CD4-positive, alpha-beta memory T cell (primary cell): ENCODE results near the gene DAB1. TPM values are rescaled to one million over a fixed set of nuclear protein-coding genes. Genes with fewer than 3 reads are reported as not detected.
A peak's percentile ranks its signal among the peaks of the same experiment; 100 is the strongest.
"Not testable (repeated sequence)": the region's sequence is repeated elsewhere in the genome, so short reads cannot be mapped to it uniquely, and the experiment has no call there.

ENCODE experiments used
- CTCF ChIA-PET: fragments of 350-600 bp; sonication (Branson Sonifier 250); formaldehyde crosslinking; loops from one replicate; lab custom pipeline; 2021; ENCODE audit warnings: inconsistent platforms; ENCODE audit not compliant: partially characterized antibody; lab: Charles Lee
- POLR2A ChIA-PET: fragments of 350-600 bp; sonication (Branson Sonifier 250); formaldehyde crosslinking; loops from one replicate; lab custom pipeline; 2021; ENCODE audit not compliant: partially characterized antibody; lab: Charles Lee
- DNase-seq, 5 donors: peaks; one replicate each; pipeline versions ENCODE4 v3.0.0 to v3.0.0-alpha.2; 2020 to 2022; ENCODE audit warnings: mixed read lengths in 1 of 5
- H3K27ac ChIP-seq: one replicate; pipeline ENCODE4 v1.7.0; 2013; ENCODE audit warnings: low read depth, low read length
- H3K27me3 ChIP-seq: 2 replicates; pipeline ENCODE4 v1.7.0; 2013; ENCODE audit warnings: mild to moderate bottlenecking, low read length, moderate library complexity; ENCODE audit not compliant: insufficient read depth
- H3K36me3 ChIP-seq: 2 replicates; pipeline ENCODE4 v1.7.0; 2013; ENCODE audit warnings: mild to moderate bottlenecking, low read length, moderate library complexity; ENCODE audit not compliant: insufficient read depth
- H3K4me1 ChIP-seq: 2 replicates; pipeline ENCODE4 v1.7.0; 2013; ENCODE audit warnings: mild to moderate bottlenecking, low read length, moderate library complexity; ENCODE audit not compliant: insufficient read depth
- H3K4me3 ChIP-seq, 2 donors: one replicate each; pipeline ENCODE4 v1.7.0; 2013; ENCODE audit warnings: low read length in 2 of 2, mild to moderate bottlenecking in 1 of 2
- H3K9me3 ChIP-seq, 2 donors: one replicate each; pipeline ENCODE4 v1.7.0; 2013; ENCODE audit warnings: low read length in 2 of 2, control low read depth in 1 of 2; ENCODE audit not compliant: control insufficient read depth in 1 of 2
- H3K27ac Mint-ChIP-seq, 7 donors: one replicate each; pipeline ENCODE4 v1.8.0; 2020 to 2021; ENCODE audit warnings: mixed read lengths in 7 of 7, mild to moderate bottlenecking in 6 of 7, inconsistent platforms in 3 of 7, moderate library complexity in 3 of 7
- H3K27me3 Mint-ChIP-seq, 2 donors: one replicate each; pipeline ENCODE4 v1.8.0; 2020 to 2021; ENCODE audit warnings: mixed read lengths in 2 of 2
- H3K36me3 Mint-ChIP-seq, 2 donors: one replicate each; pipeline ENCODE4 v1.8.0; 2020 to 2021; ENCODE audit warnings: mixed read lengths in 2 of 2, inconsistent platforms in 1 of 2, mild to moderate bottlenecking in 1 of 2
- H3K4me1 Mint-ChIP-seq, 4 donors: one replicate each; pipeline ENCODE4 v1.8.0; 2020 to 2021; ENCODE audit warnings: mixed read lengths in 4 of 4, mild to moderate bottlenecking in 1 of 4
- H3K4me3 Mint-ChIP-seq, 8 donors: one replicate each; pipeline ENCODE4 v1.8.0; 2020 to 2021; ENCODE audit warnings: mixed read lengths in 8 of 8, mild to moderate bottlenecking in 7 of 8, moderate library complexity in 6 of 8, inconsistent platforms in 3 of 8
- H3K9me3 Mint-ChIP-seq, 8 donors: one replicate each; pipeline ENCODE4 v1.8.0; 2020 to 2021; ENCODE audit warnings: mixed read lengths in 8 of 8, mild to moderate bottlenecking in 5 of 8, inconsistent platforms in 3 of 8, moderate library complexity in 1 of 8
- intact Hi-C: fragments of 100-400 bp; cut with micrococcal nuclease; formaldehyde crosslinking; loops from one replicate; pipeline ENCODE4 v1.15.1; 2023
- polyA plus RNA-seq, 2 donors: library from polyadenylated mRNA; unstranded; fragments of 300-500 nt; fragmentation: Illumina TruSeq; gene quantifications; one replicate each; pipeline ENCODE4 v1.2.3, GENCODE V29; 2021
- total RNA-seq, 2 experiments: library from RNA; stranded (reverse); gene quantifications; one replicate each; pipeline ENCODE4 v1.2.3, GENCODE V29; 2021

DAB1 gene
- total and polyA plus RNA-seq, 4 experiments from 2014 or later = 1.5 to 3.9 (median 3.2) TPM

DNA sequence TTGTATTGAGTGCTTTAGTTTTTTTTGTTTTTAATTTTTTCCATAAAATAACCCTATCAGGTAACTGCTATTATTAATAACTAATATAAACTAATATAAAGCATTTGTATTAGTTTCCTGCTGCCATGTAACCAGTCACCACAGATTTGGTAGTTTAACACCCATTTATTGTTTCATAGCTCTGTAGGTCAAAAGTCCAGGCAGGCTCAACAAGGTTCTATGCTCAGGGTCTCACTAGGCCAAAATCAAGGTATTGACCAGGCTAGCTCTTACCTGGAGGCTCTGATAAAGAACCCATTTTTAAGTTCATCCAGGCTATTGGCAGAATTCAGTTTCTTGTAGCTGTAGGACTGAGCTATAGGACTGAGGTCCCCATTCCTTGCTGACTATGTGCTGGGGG, 189.4 kb downstream of the DAB1 start:
- no peak overlapping the region for H3K4me3 ChIP-seq
- Mint-ChIP-seq H3K27ac (no peak overlapping the region), H3K4me1 (peaks cover 0 to 2% (median 0%) of the 10 kb centered on the region in 4 donors), H3K4me3 (no peak overlapping the region), H3K36me3 (no peaks in the 10 kb centered on the region), H3K27me3 (no peaks in the 10 kb centered on the region), H3K9me3 (peaks cover 0 to 3% (median 0%) of the 10 kb centered on the region in 8 donors)
- ChIA-PET POLR2A (no interaction called here), CTCF (no interaction called here)
- intact Hi-C loops = no loop called here
- H3K27me3 ChIP-seq = no peaks in the 10 kb centered on the region
- no peaks in the 10 kb centered on the region for H3K4me1 ChIP-seq
- H3K36me3 ChIP-seq = no peaks in the 10 kb centered on the region
- H3K27ac ChIP-seq = no peak overlapping the region
- H3K9me3 ChIP-seq = no peaks in the 10 kb centered on the region
- no peak for DNase-seq

DNA sequence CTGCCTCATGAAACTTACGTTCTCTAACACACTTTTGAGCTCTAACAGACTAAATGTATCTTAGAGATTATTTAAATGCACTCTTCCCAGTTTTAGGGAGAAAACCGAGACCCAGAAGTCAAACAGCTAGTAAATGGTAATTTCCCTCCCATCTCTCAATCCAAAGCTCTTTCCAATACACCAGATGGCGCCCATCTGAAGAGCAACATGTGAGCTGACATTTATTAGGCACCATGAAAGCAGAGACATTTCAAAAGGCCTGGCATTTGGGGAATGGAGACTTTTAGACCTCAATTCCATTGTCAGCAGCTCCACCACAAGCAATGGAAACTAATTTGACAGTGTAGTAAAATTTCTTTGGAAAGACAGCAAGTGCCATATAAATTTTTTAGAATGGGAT, 191.4 kb downstream of the DAB1 start:
- no peaks in the 10 kb centered on the region for H3K4me1 ChIP-seq
- Mint-ChIP-seq H3K27me3 (no peaks in the 10 kb centered on the region), H3K36me3 (no peaks in the 10 kb centered on the region), H3K9me3 (peaks cover 0 to 3% (median 0%) of the 10 kb centered on the region in 8 donors), H3K4me1 (peaks cover 0 to 2% (median 0%) of the 10 kb centered on the region in 4 donors), H3K4me3 (no peak overlapping the region), H3K27ac (no peak overlapping the region)
- H3K9me3 ChIP-seq = no peaks in the 10 kb centered on the region
- ChIA-PET CTCF (no interaction called here), POLR2A (no interaction called here)
- DNase-seq = no peak
- intact Hi-C loops = no loop called here
- no peaks in the 10 kb centered on the region for H3K27me3 ChIP-seq
- no peak overlapping the region for H3K4me3 ChIP-seq
- no peaks in the 10 kb centered on the region for H3K36me3 ChIP-seq
- H3K27ac ChIP-seq = no peak overlapping the region

- ChIA-PET POLR2A (no interaction called here), CTCF (no interaction called here)
- intact Hi-C loops = no loop called here
- H3K4me1 ChIP-seq = no peaks in the 10 kb centered on the region
- no peak overlapping the region for H3K4me3 ChIP-seq
- Mint-ChIP-seq H3K9me3 (no peaks in the 10 kb centered on the region), H3K36me3 (no peaks in the 10 kb centered on the region), H3K27ac (no peak overlapping the region), H3K4me3 (no peak overlapping the region), H3K4me1 (no peaks in the 10 kb centered on the region), H3K27me3 (peaks cover 0 to 2% of the 10 kb centered on the region in 2 donors)
- H3K9me3 ChIP-seq = no peaks in the 10 kb centered on the region
- H3K27me3 ChIP-seq = no peaks in the 10 kb centered on the region
- DNase-seq = no peak
- H3K27ac ChIP-seq = no peak overlapping the region
- H3K36me3 ChIP-seq = no peaks in the 10 kb centered on the region
Measured at GRCh38 chr1:57229998-57230397, 193.9 kb downstream of the DAB1 start.

DNA sequence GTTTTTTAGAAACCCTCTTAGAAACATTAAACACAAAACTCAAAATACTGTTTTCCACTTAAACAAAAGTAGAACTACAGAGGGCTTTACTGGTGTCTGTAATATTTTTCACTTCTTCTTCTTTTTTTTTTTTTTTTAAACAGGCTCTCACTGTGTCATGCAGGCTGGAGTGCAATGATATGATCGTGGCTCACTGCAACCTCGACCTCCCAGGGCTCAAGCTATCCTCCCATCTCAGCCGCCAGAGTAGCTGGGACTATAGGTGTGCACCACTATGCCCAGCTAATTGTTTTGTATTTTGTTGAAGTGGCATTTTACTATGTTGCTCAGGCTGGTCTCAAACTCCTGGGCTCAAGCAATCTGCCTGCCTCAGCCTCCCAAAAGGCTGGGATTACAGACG, 194.8 kb downstream of the DAB1 start:
- POLR2A ChIA-PET = no interaction called here
- Histone ChIP-seq H3K36me3 (no peaks in the 10 kb centered on the region), H3K4me1 (no peaks in the 10 kb centered on the region), H3K27ac (no peak overlapping the region), H3K9me3 (no peaks in the 10 kb centered on the region), H3K4me3 (no peak overlapping the region), H3K27me3 (no peaks in the 10 kb centered on the region)
- no peak overlapping the region for H3K4me3 Mint-ChIP-seq
- no peaks in the 10 kb centered on the region for H3K4me1 Mint-ChIP-seq
- intact Hi-C loops = no loop called here
- peak overlapping the region in 2 of 7 donors; percentile 27 to 37 for H3K27ac Mint-ChIP-seq
- CTCF ChIA-PET = interaction anchor here (0.6 kb wide), 1 partner anchor 240 kb away, joined by 3 read pairs; no protein-coding TSS in a partner anchor
- H3K9me3 Mint-ChIP-seq = no peaks in the 10 kb centered on the region
- no peaks in the 10 kb centered on the region for H3K36me3 Mint-ChIP-seq
- H3K27me3 Mint-ChIP-seq = peaks cover 0 to 2% of the 10 kb centered on the region in 2 donors
- no peak for DNase-seq

- CTCF ChIA-PET = no interaction called here
- intact Hi-C loops = no loop called here
- H3K36me3 Mint-ChIP-seq = no peaks in the 10 kb centered on the region
Measured at GRCh38 chr1:57222801-57223200, 201.1 kb downstream of the DAB1 start.

GRCh38 chr1:57222307-57222706, 201.6 kb downstream of the DAB1 start:
- peaks cover 0 to 15% (median under 1%) of the 10 kb centered on the region in 8 donors for H3K9me3 Mint-ChIP-seq
- no peaks in the 10 kb centered on the region for H3K4me1 Mint-ChIP-seq
- H3K27me3 Mint-ChIP-seq = peaks cover 0 to 1% of the 10 kb centered on the region in 2 donors
- H3K4me3 Mint-ChIP-seq = no peak overlapping the region
- Histone ChIP-seq H3K9me3 (no peaks in the 10 kb centered on the region), H3K27me3 (no peaks in the 10 kb centered on the region), H3K36me3 (no peaks in the 10 kb centered on the region), H3K27ac (no peak overlapping the region), H3K4me3 (no peak overlapping the region), H3K4me1 (no peaks in the 10 kb centered on the region)
- ChIA-PET POLR2A (no interaction called here), CTCF (no interaction called here)
- H3K36me3 Mint-ChIP-seq = no peaks in the 10 kb centered on the region
- no peak overlapping the region for H3K27ac Mint-ChIP-seq
- intact Hi-C loops = no loop called here
- DNase-seq = no peak

More at GRCh38 chr1:57222801-57223200, 201.1 kb downstream of the DAB1 start:
- H3K9me3 Mint-ChIP-seq = peaks cover 0 to 15% (median under 1%) of the 10 kb centered on the region in 8 donors
- no peaks in the 10 kb centered on the region for H3K27me3 ChIP-seq
- no peak for DNase-seq
- H3K27ac ChIP-seq = no peak overlapping the region
- H3K4me3 ChIP-seq = no peak overlapping the region
- peaks cover 0 to 2% of the 10 kb centered on the region in 2 donors for H3K27me3 Mint-ChIP-seq
- H3K4me3 Mint-ChIP-seq = no peak overlapping the region
- no peaks in the 10 kb centered on the region for H3K4me1 ChIP-seq
- H3K9me3 ChIP-seq = no peaks in the 10 kb centered on the region
- H3K27ac Mint-ChIP-seq = no peak overlapping the region
- POLR2A ChIA-PET = no interaction called here
- no peaks in the 10 kb centered on the region for H3K36me3 ChIP-seq
- no peaks in the 10 kb centered on the region for H3K4me1 Mint-ChIP-seq

DNA sequence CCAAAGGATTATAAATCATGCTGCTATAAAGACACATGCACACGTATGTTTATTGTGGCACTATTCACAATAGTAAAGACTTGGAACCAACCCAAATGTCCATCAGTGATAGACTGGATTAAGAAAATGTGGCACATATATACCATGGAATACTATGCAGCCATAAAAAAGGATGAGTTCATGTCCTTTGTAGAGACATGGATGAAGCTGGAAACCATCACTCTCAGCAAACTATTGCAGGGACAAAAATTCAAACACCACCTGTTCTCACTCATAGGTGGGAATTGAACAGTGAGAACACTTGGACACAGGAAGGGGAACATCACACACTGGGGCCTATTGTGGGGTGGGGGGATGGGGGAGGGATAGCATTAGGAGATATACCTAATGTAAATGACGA, 203.0 kb downstream of the DAB1 start:
- H3K27ac Mint-ChIP-seq, H3K9me3 ChIP-seq, H3K36me3 Mint-ChIP-seq, H3K4me1 ChIP-seq, H3K4me3 Mint-ChIP-seq, H3K27me3 Mint-ChIP-seq, CTCF ChIA-PET, H3K36me3 ChIP-seq, H3K27me3 ChIP-seq, intact Hi-C loops, DNase-seq, H3K4me3 ChIP-seq, H3K27ac ChIP-seq, H3K4me1 Mint-ChIP-seq, POLR2A ChIA-PET: not testable (repeated sequence)
- peaks cover 0 to 15% (median under 1%) of the 10 kb centered on the region in 8 donors for H3K9me3 Mint-ChIP-seq
